ENCODE data around the gene HDDC3.

HDDC3 gene

DNA sequence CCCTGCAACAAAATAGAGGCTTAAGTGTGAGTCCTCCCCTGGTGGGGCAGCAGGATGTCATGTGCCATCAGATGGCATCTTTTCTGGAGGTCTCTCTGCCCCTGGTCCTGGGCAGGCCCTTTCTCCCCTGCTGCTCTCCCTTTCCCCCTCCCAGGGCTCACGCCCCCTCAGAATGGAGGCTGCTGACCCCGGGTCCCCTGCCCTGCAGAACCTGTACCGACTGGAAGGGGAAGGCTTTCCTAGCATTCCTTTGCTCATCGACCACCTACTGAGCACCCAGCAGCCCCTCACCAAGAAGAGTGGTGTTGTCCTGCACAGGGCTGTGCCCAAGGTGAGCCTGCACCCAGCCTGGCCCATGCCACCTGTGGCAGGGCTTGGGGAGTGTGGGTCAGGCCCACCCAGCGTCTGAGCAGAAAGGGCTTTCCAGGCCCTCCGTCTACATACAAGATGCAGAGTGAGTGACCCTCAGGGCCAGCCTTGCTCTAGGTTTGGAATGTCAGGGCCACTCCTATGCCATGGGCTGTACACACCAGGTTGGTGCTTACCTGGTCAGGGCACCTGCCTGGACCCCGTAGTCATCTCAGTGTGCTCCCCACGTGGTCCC lies 40.9 kb downstream of the HDDC3 start:
- DNase-seq (ENCODE audit: low spot score), result no peak

DNA sequence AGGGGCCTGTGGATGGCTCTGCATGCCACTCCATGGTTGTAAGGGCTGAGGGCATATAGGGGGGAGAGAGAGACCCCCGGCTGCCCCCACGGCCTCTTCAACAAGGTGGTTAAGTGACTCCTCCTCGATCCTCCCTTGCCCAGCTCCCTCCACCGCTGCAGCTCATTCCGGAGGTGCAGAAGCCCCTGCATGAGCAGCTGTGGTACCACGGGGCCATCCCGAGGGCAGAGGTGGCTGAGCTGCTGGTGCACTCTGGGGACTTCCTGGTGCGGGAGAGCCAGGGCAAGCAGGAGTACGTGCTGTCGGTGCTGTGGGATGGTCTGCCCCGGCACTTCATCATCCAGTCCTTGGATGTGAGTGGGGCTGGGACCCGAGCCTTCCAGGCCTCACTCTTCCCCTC lies 41.5 kb downstream of the HDDC3 start:
- DNase-seq (ENCODE audit: low spot score), result no peak

DNA sequence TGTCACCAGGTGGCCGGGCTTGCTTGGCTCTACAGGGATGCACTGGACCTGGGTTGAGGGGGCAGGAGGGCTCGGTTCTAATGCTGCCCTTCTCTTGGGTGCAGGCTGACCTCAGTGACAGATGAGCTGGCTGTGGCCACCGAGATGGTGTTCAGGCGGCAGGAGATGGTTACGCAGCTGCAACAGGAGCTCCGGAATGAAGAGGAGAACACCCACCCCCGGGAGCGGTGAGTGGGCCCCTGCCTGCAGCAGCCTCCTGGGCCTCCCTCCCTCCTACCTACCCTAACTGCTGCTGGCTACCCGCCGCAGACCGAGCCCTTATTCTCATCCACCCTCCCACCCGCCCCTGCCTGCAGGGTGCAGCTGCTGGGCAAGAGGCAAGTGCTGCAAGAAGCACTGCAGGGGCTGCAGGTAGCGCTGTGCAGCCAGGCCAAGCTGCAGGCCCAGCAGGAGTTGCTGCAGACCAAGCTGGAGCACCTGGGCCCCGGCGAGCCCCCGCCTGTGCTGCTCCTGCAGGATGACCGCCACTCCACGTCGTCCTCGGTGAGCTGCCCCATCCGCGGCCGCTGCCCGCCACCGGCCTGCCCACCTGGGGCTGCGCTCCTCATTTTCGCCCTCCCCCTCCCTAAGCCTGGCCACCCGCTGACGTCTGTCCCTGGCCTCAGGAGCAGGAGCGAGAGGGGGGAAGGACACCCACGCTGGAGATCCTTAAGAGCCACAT lies 42.5 kb downstream of the HDDC3 start:
- DNase-seq (ENCODE audit: low spot score), result no peak

GRCh38 chr15:90889313-90889730 lies 43.0 kb downstream of the HDDC3 start:
- DNase-seq (ENCODE audit: low spot score), result no peak

GRCh38 chr15:90887037-90887481 lies 45.3 kb downstream of the HDDC3 start:
- no peak for DNase-seq (ENCODE audit: low spot score)

GRCh38 chr15:90886291-90886614 lies 46.1 kb downstream of the HDDC3 start:
- DNase-seq (ENCODE audit: low spot score), result no peak

- DNase-seq (ENCODE audit: low spot score), result peak; percentile 80
These were observed 46.7 kb downstream of the HDDC3 start for GRCh38 chr15:90885432-90886290.

DNA sequence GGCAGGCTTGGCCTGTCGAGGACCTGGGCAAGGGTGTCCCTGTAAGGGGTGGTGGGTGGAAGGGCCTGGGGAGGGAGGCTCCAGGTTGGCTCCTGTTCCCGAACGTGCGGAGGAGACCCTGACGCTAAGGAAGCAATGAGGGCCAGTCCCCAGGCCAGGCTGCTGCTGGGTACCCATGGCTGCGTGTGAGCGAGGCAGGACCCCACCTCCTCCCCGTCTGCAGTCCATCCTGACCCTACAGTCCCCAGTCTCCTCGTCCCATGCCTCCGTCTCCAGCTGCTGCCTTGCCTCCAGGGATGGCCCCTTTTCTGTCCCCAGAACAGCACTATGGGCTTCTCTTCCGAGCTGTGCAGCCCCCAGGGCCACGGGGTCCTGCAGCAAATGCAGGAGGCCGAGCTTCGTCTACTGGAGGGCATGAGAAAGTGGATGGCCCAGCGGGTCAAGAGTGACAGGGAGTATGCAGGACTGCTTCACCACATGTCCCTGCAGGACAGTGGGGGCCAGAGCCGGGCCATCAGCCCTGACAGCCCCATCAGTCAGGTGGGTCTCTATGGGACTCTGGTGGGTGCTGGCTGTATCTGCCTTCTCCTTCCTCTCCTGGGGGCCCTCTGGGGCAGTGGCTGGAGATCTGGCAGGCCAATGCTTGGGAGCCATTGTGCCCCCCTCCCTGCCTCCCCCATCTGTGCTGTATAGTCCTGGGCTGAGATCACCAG lies 47.5 kb downstream of the HDDC3 start:
- no peak for DNase-seq (ENCODE audit: low spot score)

DNA sequence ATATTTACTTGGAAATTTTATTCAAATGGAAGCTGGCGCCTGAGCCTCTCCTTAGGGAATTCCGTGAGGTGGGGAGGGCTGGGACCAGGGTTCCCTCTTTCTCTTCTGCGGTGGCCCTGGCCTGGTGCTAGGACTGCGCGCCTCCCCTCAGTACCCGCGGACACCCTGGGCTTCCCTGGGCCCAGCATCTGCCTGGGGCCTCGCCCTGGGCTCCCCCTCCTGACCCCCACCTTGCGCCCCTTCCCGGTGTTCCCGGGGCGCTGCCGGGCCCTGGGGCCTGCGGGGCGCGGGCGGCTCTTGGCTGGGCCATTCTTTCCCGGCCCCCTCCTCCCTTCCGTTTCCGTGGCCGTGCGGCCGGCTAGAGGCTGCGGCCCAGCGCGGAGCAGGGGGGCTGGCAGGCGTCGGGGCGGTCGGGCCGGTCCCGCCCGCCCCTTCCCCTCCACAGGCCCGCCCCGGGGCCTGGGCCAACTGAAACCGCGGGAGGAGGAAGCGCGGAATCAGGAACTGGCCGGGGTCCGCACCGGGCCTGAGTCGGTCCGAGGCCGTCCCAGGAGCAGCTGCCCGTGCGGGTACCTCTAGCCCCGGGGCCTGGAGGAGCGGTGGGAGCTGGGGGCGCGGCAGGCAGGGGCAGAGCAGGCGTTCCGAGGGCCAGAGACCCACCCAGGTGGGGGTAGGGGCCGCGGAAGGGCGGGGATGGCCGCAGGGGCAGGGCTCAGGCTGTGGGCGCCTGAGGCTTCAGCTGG lies 48.2 kb downstream of the HDDC3 start, which contains the start of gene FES:
Gene FES (plus strand): TSS at position 529 of the 743 bp plus-strand sequence. CDS start 542 bp downstream, outside the sequence.
- DNase-seq (ENCODE audit: low spot score), result no peak

DNA sequence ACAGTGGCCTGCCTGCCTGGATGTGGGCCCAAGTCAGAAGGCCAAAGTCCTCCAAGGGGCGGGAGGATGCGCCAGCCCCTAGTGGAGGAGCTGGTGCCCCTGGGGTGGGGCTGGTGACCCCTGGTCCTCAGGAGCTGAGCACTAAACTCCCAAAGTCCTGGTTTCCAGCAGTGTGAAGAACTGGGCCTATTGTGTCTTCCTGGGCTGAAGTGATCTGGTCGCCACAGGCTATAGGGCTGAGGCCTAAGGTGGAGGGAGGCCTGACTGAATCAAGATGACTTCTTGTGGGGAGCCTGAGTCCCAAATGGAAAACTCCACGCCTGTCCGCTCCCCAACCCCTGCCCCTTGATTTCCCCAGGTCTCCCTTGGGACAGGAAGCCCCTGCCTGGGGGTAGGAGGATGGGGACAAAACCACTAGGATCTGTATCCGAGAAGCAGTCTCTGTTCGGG lies 48.8 kb downstream of the HDDC3 start:
- no peak for DNase-seq (ENCODE audit: low spot score)

DNA sequence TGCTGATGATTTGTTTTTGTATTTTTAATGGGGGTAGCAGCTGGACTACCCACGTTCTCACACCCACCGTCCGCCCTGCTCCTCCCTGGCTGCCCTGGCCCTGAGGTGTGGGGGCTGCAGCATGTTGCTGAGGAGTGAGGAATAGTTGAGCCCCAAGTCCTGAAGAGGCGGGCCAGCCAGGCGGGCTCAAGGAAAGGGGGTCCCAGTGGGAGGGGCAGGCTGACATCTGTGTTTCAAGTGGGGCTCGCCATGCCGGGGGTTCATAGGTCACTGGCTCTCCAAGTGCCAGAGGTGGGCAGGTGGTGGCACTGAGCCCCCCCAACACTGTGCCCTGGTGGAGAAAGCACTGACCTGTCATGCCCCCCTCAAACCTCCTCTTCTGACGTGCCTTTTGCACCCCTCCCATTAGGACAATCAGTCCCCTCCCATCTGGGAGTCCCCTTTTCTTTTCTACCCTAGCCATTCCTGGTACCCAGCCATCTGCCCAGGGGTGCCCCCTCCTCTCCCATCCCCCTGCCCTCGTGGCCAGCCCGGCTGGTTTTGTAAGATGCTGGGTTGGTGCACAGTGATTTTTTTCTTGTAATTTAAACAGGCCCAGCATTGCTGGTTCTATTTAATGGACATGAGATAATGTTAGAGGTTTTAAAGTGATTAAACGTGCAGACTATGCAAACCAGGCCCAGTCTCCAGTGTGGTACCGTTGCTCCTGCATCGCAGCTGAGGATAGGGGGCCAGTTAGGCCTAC lies 49.4 kb downstream of the HDDC3 start:
- DNase-seq (ENCODE audit: low spot score), result no peak

DNA sequence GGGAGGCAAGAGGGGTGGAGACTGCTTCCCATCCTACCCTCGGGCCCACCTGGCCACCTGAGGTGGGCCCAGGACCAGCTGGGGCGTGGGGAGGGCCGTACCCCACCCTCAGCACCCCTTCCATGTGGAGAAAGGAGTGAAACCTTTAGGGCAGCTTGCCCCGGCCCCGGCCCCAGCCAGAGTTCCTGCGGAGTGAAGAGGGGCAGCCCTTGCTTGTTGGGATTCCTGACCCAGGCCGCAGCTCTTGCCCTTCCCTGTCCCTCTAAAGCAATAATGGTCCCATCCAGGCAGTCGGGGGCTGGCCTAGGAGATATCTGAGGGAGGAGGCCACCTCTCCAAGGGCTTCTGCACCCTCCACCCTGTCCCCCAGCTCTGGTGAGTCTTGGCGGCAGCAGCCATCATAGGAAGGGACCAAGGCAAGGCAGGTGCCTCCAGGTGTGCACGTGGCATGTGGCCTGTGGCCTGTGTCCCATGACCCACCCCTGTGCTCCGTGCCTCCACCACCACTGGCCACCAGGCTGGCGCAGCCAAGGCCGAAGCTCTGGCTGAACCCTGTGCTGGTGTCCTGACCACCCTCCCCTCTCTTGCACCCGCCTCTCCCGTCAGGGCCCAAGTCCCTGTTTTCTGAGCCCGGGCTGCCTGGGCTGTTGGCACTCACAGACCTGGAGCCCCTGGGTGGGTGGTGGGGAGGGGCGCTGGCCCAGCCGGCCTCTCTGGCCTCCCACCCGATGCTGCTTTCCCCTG lies 50.2 kb downstream of the HDDC3 start:
- DNase-seq (ENCODE audit: low spot score), result no peak

GRCh38 chr15:90881181-90881977 lies 51.0 kb downstream of the HDDC3 start:
- DNase-seq (ENCODE audit: low spot score), result no peak

DNA sequence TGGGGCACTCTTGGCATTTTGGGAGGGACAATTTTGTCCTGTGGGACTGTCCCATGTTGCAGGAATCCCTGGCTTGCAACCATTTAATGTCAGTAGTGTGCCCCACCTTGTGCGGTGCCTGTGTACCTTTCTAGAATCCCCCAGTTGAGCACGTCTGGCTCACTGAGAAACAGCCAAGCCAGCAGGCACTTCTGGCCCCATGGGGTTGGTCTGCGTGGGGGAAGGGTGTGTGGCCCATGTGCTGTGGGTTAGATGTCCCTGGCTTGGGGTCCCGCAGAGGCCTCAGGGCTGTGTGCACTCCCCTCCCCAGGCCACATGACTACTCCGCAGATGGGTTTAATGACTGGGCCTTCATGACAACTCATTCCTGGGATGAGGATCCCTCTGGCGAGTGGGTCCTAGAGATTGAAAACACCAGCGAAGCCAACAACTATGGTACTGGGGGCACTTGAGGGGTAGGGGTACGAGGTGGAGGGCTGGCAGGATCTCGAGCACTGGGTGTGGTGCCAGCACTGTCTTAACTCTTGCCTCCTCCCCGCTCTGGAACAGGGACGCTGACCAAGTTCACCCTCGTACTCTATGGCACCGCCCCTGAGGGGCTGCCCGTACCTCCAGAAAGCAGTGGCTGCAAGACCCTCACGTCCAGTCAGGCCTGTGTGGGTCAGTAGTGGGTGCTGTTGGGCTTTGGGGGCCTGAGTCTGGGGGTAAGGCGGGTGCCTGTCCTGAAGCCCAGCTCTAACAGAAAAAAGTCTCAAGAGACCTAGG lies 51.8 kb downstream of the HDDC3 start:
- DNase-seq (ENCODE audit: low spot score), result no peak
